T-helper 2 cell treated with Interferon-gamma antibody and Interleukin-4, amounts not matched to agents 100 ng/mL and 5 ng/mL, for 36 hours (primary cell): ENCODE measurements around the gene UBE2L6. TPM values are rescaled to one million over a fixed set of nuclear protein-coding genes. Genes with fewer than 3 reads are reported as not detected.

ENCODE experiments used
- intact Hi-C: fragments of 100-400 bp; cut with micrococcal nuclease; formaldehyde crosslinking; loops from one replicate; pipeline ENCODE4 v1.15.1; 2023
- total RNA-seq: library from RNA; stranded (reverse); gene quantifications from 2 replicates; pipeline ENCODE4 v1.2.3, GENCODE V29; 2022

Gene UBE2L6
- total RNA-seq, 1 donor from 2014 or later: 238 TPM

- intact Hi-C loops: no loop called here
These were observed 65.1 kb downstream of the UBE2L6 start for GRCh38 chr11:57502376-57502775.

GRCh38 chr11:57501953-57502352 lies 65.5 kb downstream of the UBE2L6 start:
- intact Hi-C loops: no loop called here

Other genes starting within 250 kb of the UBE2L6 start
- 8.5 and 9.0 TPM in 2 replicates for gene TNKS1BP1, start 242.7 kb downstream of the UBE2L6 start, total RNA-seq
- 180 TPM in 2 replicates for gene SSRP1, start 231.8 kb downstream of the UBE2L6 start, total RNA-seq
- gene P2RX3, start 229.3 kb downstream of the UBE2L6 start, total RNA-seq: not detected in 2 replicates
- not detected in 2 replicates for gene PRG3, start 186.5 kb downstream of the UBE2L6 start, total RNA-seq
- gene PRG2, start 177.0 kb downstream of the UBE2L6 start, total RNA-seq: 0.45 TPM in 1 of 2 replicates, not detected in the other
- gene SLC43A3, start 140.6 kb downstream of the UBE2L6 start, total RNA-seq: 107 and 108 TPM in 2 replicates
- 0.20 TPM in 2 replicates for gene RTN4RL2, start 107.1 kb downstream of the UBE2L6 start, total RNA-seq
- gene SLC43A1, start 52.0 kb downstream of the UBE2L6 start, total RNA-seq: 25.4 and 26.3 TPM in 2 replicates
- 63.0 and 67.7 TPM in 2 replicates for gene TIMM10, start 36.9 kb downstream of the UBE2L6 start, total RNA-seq
- not detected in 2 replicates for gene SMTNL1, start 30.1 kb downstream of the UBE2L6 start, total RNA-seq
- not detected in 2 replicates for gene SERPING1, start 30.0 kb upstream of the UBE2L6 start, total RNA-seq
- gene YPEL4, start 82.2 kb upstream of the UBE2L6 start, total RNA-seq: 0.25 and 0.48 TPM in 2 replicates
- gene CLP1, start 90.1 kb upstream of the UBE2L6 start, total RNA-seq: 17.1 and 17.6 TPM in 2 replicates
- gene ZDHHC5, start 100.4 kb upstream of the UBE2L6 start, total RNA-seq: 74.8 and 75.7 TPM in 2 replicates
- gene MED19, start 144.5 kb upstream of the UBE2L6 start, total RNA-seq: 12.1 and 12.9 TPM in 2 replicates
- gene TMX2, start 144.9 kb upstream of the UBE2L6 start, total RNA-seq: 73.2 and 73.6 TPM in 2 replicates
- 194 and 201 TPM in 2 replicates for gene SELENOH, start 173.8 kb upstream of the UBE2L6 start, total RNA-seq
- not detected in 2 replicates for gene BTBD18, start 184.1 kb upstream of the UBE2L6 start, total RNA-seq
- gene CTNND1, start 194.1 kb upstream of the UBE2L6 start, total RNA-seq: 7.5 and 9.3 TPM in 2 replicates